GM12892 (cell line): ENCODE data around the gene TEAD2.

Experiments used
- POLR2A ChIP-seq: IDR thresholded peaks from 2 replicates; pipeline ENCODE4 v1.6.1; 2011; ENCODE audit warnings: low read depth, low read length, control low read depth
- POLR2AphosphoS5 ChIP-seq: IDR thresholded peaks from 2 replicates; pipeline ENCODE4 v1.6.1; 2011; ENCODE audit warnings: low read depth, low read length, control low read depth
- TAF1 ChIP-seq: IDR thresholded peaks from 2 replicates; pipeline ENCODE4 v1.6.1; 2011; ENCODE audit warnings: low read depth, mild to moderate bottlenecking, control low read depth, low read length, borderline replicate concordance

DNA sequence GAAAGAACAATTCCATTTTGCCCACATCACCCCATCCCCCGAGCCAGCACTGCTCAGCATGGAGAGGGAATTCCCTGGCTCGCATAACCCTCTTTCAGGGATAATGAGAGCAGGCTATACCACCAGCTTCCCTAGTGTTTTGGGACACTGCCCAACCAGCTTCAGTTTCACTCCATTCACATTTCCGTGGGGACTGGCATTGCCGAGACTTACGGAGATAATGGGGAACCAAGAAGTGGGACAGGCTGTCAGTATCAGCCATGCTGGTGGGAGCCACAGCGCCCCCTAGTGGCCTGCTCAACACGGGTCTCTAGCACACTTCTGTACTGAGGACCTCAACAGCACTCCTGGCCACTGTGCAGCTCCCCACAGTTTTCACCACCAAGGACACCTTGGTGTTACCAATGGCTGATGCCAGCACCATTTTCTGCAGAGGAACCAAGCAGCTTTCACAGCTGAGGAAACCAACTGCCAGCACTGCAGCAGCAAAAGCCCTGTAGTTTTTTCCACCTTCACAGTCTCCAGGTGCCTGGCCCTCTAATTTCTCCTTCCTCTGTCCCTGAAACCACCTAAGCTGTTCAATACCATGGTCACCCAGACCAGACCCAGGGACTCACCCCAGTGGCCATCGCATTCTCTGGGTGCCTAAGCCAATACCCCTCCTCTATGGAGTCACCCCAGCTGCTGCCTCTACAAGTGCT lies 60.9 kb downstream of the TEAD2 start:
- no peak for TF ChIP-seq TAF1
- TF ChIP-seq POLR2A: no peak
- TF ChIP-seq POLR2AphosphoS5: no peak
